ENCODE results near the gene PRDM7. TPM values are rescaled to one million over a fixed set of nuclear protein-coding genes. Genes with fewer than 3 reads are reported as not detected.
"Not testable (repeated sequence)": the region's sequence is repeated elsewhere in the genome, so short reads cannot be mapped to it uniquely, and the experiment has no call there.

PRDM7 gene
- total and polyA plus RNA-seq, 2 donors from 2014 or later, result not detected

- Histone ChIP-seq H3K27ac (ENCODE audit: low read depth in 2 of 2, low read length in 2 of 2) (no peak overlapping the region), H3K4me1 (ENCODE audit: control insufficient read depth in 2 of 3, insufficient read depth in 2 of 3, low read depth in 1 of 3, low read length in 3 of 3) (peaks cover 0 to 4% (median 0%) of the 10 kb centered on the region in 3 donors), H3K27me3 (ENCODE audit: control insufficient read depth, insufficient read depth, low read length) (no peaks in the 10 kb centered on the region), H3K36me3 (ENCODE audit: control insufficient read depth in 2 of 3, insufficient read depth in 3 of 3, low read length in 3 of 3) (no peaks in the 10 kb centered on the region), H3K9me3 (ENCODE audit: control insufficient read depth in 2 of 3, insufficient read depth in 1 of 3, low read length in 3 of 3) (peaks cover 0 to 14% (median 5%) of the 10 kb centered on the region in 3 donors), H3K9ac (ENCODE audit: low read length in 3 of 3) (no peak overlapping the region), H3K4me3 (ENCODE audit: low read length in 3 of 3) (no peak overlapping the region)
- no peak for TF ChIP-seq CTCF (IDR thresholded peaks at IDR 0.05; ENCODE audit: borderline replicate concordance, extremely low read depth, insufficient read depth)
- DNase-seq (peak in 1 of 5 donors; percentile 16), FAIRE-seq (no peak)
- intact Hi-C loops (cut with DNase I), result no loop called here
Observed at GRCh38 chr16:90057738-90058173, 19.4 kb downstream of the PRDM7 start.

DNA sequence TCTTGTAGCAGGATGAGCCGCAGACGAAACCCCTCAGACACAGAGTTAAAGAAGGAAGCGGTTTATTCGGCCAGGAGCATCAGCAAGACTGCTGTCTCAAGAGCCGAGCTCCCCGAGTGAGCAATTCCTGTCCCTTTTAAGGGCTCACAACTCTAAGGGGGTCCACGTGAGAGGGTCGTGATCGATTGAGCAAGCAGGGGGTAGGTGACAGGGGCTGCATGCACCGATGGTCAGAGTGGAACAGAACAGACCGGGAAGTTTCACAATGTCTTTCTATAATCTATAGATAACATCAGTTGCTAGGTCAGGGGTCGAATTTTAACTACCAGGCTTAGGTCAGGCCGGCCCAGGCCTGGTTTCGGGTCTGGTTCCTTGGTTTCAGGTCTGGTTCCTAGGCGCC is 20.6 kb downstream of the PRDM7 start:
- H3K9ac ChIP-seq (ENCODE audit: low read length in 3 of 3); H3K4me1 ChIP-seq (ENCODE audit: control insufficient read depth in 2 of 3, insufficient read depth in 2 of 3, low read depth in 1 of 3, low read length in 3 of 3); intact Hi-C loops (cut with DNase I); H3K27me3 ChIP-seq (ENCODE audit: control insufficient read depth, insufficient read depth, low read length); H3K27ac ChIP-seq (ENCODE audit: low read depth in 2 of 2, low read length in 2 of 2); FAIRE-seq; H3K36me3 ChIP-seq (ENCODE audit: control insufficient read depth in 2 of 3, insufficient read depth in 3 of 3, low read length in 3 of 3); H3K4me3 ChIP-seq (ENCODE audit: low read length in 3 of 3): not testable (repeated sequence)
- DNase-seq, result peak in 1 of 5 donors; percentile 11
- peaks cover 0 to 14% (median 5%) of the 10 kb centered on the region in 3 donors for H3K9me3 ChIP-seq (ENCODE audit: control insufficient read depth in 2 of 3, insufficient read depth in 1 of 3, low read length in 3 of 3)

DNA sequence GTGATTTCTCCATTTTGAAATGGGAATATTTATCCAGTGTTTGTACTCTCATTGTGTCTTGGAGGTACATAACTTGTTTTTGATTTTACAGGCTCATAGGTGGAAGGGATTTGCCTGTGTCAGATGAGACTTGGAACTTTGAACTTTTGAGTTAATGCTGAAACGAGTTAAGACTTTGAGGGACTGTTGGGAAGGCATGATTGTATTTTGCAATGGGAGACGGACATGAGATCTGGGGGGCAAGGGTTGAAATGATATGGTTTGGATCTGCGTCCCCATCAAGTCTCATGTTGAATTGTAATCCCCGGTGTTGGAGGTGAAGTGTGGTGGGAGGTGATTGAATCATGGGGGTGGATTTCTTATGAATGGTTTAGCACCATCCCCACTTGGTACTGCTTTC is 21.8 kb downstream of the PRDM7 start:
- no peak overlapping the region for H3K9ac ChIP-seq (ENCODE audit: low read length in 3 of 3)
- H3K27me3 ChIP-seq (ENCODE audit: control insufficient read depth, insufficient read depth, low read length), result no peaks in the 10 kb centered on the region
- H3K4me3 ChIP-seq (ENCODE audit: low read length in 3 of 3), result peak overlapping the region in 1 of 3 donors; percentile 13
- DNase-seq (no peak), FAIRE-seq (no peak)
- no peaks in the 10 kb centered on the region for H3K36me3 ChIP-seq (ENCODE audit: control insufficient read depth in 2 of 3, insufficient read depth in 3 of 3, low read length in 3 of 3)
- peak overlapping the region in 1 of 2 donors; percentile 81 for H3K27ac ChIP-seq (ENCODE audit: low read depth in 2 of 2, low read length in 2 of 2)
- peaks cover 0 to 14% (median 5%) of the 10 kb centered on the region in 3 donors for H3K9me3 ChIP-seq (ENCODE audit: control insufficient read depth in 2 of 3, insufficient read depth in 1 of 3, low read length in 3 of 3)
- H3K4me1 ChIP-seq (ENCODE audit: control insufficient read depth in 2 of 3, insufficient read depth in 2 of 3, low read depth in 1 of 3, low read length in 3 of 3), result peaks cover 0 to 4% (median 0%) of the 10 kb centered on the region in 3 donors
- TF ChIP-seq CTCF (IDR thresholded peaks at IDR 0.05; ENCODE audit: borderline replicate concordance, extremely low read depth, insufficient read depth), result no peak
- intact Hi-C loops (cut with DNase I), result no loop called here

DNA sequence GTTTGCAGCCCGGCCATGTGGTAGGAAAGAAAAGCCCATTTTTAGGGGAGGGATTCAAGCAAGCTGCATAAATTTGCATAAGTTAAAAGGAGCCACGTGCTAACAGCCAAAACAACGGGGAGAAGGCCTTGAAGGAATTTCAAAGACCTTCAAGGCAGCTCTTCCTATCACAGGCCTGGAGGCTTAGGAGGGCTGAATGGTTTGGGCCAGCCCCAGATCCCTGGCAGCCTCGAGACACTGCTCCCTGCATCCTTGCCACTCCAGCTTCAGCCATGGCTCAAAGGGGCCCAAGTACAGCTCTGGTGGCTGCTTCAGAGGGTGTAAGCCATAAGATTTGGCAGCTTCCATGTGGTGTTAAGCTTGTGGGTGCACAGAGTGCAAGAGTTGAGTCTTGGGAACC is 22.6 kb downstream of the PRDM7 start:
- FAIRE-seq (no peak), DNase-seq (peak in 1 of 5 donors; percentile 7)
- TF ChIP-seq CTCF (IDR thresholded peaks at IDR 0.05; ENCODE audit: borderline replicate concordance, extremely low read depth, insufficient read depth), result no peak
- Histone ChIP-seq H3K4me3 (ENCODE audit: low read length in 3 of 3) (no peak overlapping the region), H3K4me1 (ENCODE audit: control insufficient read depth in 2 of 3, insufficient read depth in 2 of 3, low read depth in 1 of 3, low read length in 3 of 3) (peaks cover 0 to 4% (median 0%) of the 10 kb centered on the region in 3 donors), H3K27me3 (ENCODE audit: control insufficient read depth, insufficient read depth, low read length) (no peaks in the 10 kb centered on the region), H3K27ac (ENCODE audit: low read depth in 2 of 2, low read length in 2 of 2) (peak overlapping the region; percentile 32 to 53), H3K9me3 (ENCODE audit: control insufficient read depth in 2 of 3, insufficient read depth in 1 of 3, low read length in 3 of 3) (peaks cover 0 to 14% (median 5%) of the 10 kb centered on the region in 3 donors), H3K36me3 (ENCODE audit: control insufficient read depth in 2 of 3, insufficient read depth in 3 of 3, low read length in 3 of 3) (no peaks in the 10 kb centered on the region), H3K9ac (ENCODE audit: low read length in 3 of 3) (no peak overlapping the region)
- intact Hi-C loops (cut with DNase I), result no loop called here
